Immature natural killer cell (primary cell): ENCODE data around the gene PPBP. TPM values are rescaled to one million over a fixed set of nuclear protein-coding genes. Genes with fewer than 3 reads are reported as not detected.

Source experiments
- polyA plus RNA-seq, 3 donors: library from polyadenylated mRNA; unstranded; fragments of 300-500 nt; fragmentation: Illumina TruSeq; gene quantifications; one replicate each; pipeline ENCODE4 v1.2.3, GENCODE V29; 2021

PPBP gene
- polyA plus RNA-seq, 3 donors from 2014 or later, result 13.6 to 258 (median 35.7) TPM

Other genes starting within 250 kb of the PPBP start
- gene CXCL8, start 247.6 kb downstream of the PPBP start, polyA plus RNA-seq, result 1 to 10 TPM in 2 of 3 donors, not detected in 1; 1.8 to 2.1 TPM
- gene CXCL6, start 151.5 kb downstream of the PPBP start, polyA plus RNA-seq, result not detected
- 1 to 10 TPM in 1 of 3 donors, under 1 TPM in 1, not detected in 1; 0.71 to 6.4 TPM for gene PF4V1, start 134.9 kb downstream of the PPBP start, polyA plus RNA-seq
- gene CXCL1, start 118.8 kb downstream of the PPBP start, polyA plus RNA-seq, result not detected
- gene PF4, start 6.2 kb downstream of the PPBP start, polyA plus RNA-seq, result 100 to 1,000 TPM in 1 of 3 donors, 1 to 10 TPM in 1, under 1 TPM in 1; 0.88 to 107 (median 9.4) TPM
- under 1 TPM in 2 of 3 donors, not detected in 1; 0.41 to 0.76 TPM for gene CXCL5, start 10.5 kb upstream of the PPBP start, polyA plus RNA-seq
- gene CXCL3, start 50.5 kb upstream of the PPBP start, polyA plus RNA-seq, result not detected
- gene CXCL2, start 111.0 kb upstream of the PPBP start, polyA plus RNA-seq, result 1 to 10 TPM in 1 of 3 donors, not detected in 2; 1.3 TPM
- gene MTHFD2L, start 169.9 kb upstream of the PPBP start, polyA plus RNA-seq, result 1 to 10 TPM; 4.5 to 5.7 (median 4.6) TPM